ENCODE data around the gene CEP112. TPM values are rescaled to one million over a fixed set of nuclear protein-coding genes. Genes with fewer than 3 reads are reported as not detected.

Gene CEP112
- total and polyA plus RNA-seq, 10 of the 15 experiments (the other 5 are each of a cell fraction or from before 2014, with no cell fraction given): 0.11 to 3.8 (median 0.32) TPM; not detected in 1

GRCh38 chr17:65953316-65954147 is 238.4 kb downstream of the CEP112 start (continued):
- no peak for TF ChIP-seq PBX3 (IDR thresholded peaks at IDR 0.05; ENCODE audit: insufficient replicate concordance, low read depth, low read length)
- TF ChIP-seq HDAC2 (IDR thresholded peaks at IDR 0.05): no peak

GRCh38 chr17:65952586-65952985 is 239.3 kb downstream of the CEP112 start:
- RAD21 ChIA-PET (ENCODE audit: unreplicated experiment): no interaction called here
- no peak for FAIRE-seq
- TF ChIP-seq SPI1 (IDR thresholded peaks at IDR 0.05; ENCODE audit: borderline replicate concordance, insufficient read depth, low read depth, low read length) (no peak), NRF1 (conservative IDR thresholded peaks at IDR 0.05; ENCODE audit: low read depth, low read length) (no peak), ZBTB33 (IDR thresholded peaks at IDR 0.05) (no peak), ZBTB11 (CRISPR knock-in tag; IDR thresholded peaks at IDR 0.05) (no peak), GABPA (IDR thresholded peaks at IDR 0.05; ENCODE audit: low read depth) (no peak), ZNF622 (IDR thresholded peaks at IDR 0.05) (no peak), IRF5 (IDR thresholded peaks at IDR 0.05; ENCODE audit: borderline replicate concordance) (no peak), WRNIP1 (IDR thresholded peaks at IDR 0.05; ENCODE audit: borderline replicate concordance, low read depth, low read length) (no peak), MEF2B (IDR thresholded peaks at IDR 0.05; ENCODE audit: partially characterized antibody, poor library complexity, severe bottlenecking) (no peak), TARDBP (IDR thresholded peaks at IDR 0.05; ENCODE audit: borderline replicate concordance) (no peak), TBL1XR1 (IDR thresholded peaks at IDR 0.05; ENCODE audit: low read depth, low read length) (no peak), SREBF1 (IDR thresholded peaks at IDR 0.05; ENCODE audit: low read length) (no peak), POLR2AphosphoS5 (IDR thresholded peaks at IDR 0.05; ENCODE audit: low read length) (no peak)

More at GRCh38 chr17:65952586-65952985, 239.3 kb downstream of the CEP112 start:
- no peaks in the 10 kb centered on the region for H3K79me2 ChIP-seq (ENCODE audit: control insufficient read depth, insufficient read depth, low read length)
- no TSS peak for BruUV-seq (replicated peaks)
- no peaks in the 10 kb centered on the region for H3K36me3 ChIP-seq (ENCODE audit: control insufficient read depth in 2 of 2, insufficient read depth in 2 of 2, low read length in 1 of 2)
- in situ Hi-C loops (cut with MboI) (no loop called here), intact Hi-C loops (cut with micrococcal nuclease; ENCODE audit: unreplicated experiment) (no loop called here)
- H3K9ac ChIP-seq (ENCODE audit: control insufficient read depth, insufficient read depth, low read length): no peak overlapping the region
- H3K4me2 ChIP-seq (ENCODE audit: control insufficient read depth, insufficient read depth): no peak overlapping the region
- H4K20me1 ChIP-seq (ENCODE audit: control insufficient read depth, insufficient read depth): no peaks in the 10 kb centered on the region
- DNase-seq (ENCODE audit: low read depth, low spot score) (no peak), ATAC-seq (no peak)
- no peak overlapping the region for H3K4me3 ChIP-seq
- no peak overlapping the region for H2AFZ ChIP-seq (ENCODE audit: control insufficient read depth, low read depth, low read length)
- 0% methylated on average over 1 of the region's 1 CpG for WGBS (ENCODE audit: insufficient coverage, insufficient replicate concordance, low lambda C conversion rate, missing lambda C conversion rate)
- ChIA-PET CTCF (no interaction called here), SMC1A (ENCODE audit: uncharacterized antibody, unreplicated experiment) (interaction anchor here (1.0 kb wide), 1 partner anchor 9 kb away, joined by 3 read pairs; no protein-coding TSS in a partner anchor), POLR2A (no interaction called here)
- no peaks in the 10 kb centered on the region for H3K9me3 ChIP-seq (replicated peaks; ENCODE audit: control insufficient read depth, insufficient read depth, low read length)
- no peaks in the 10 kb centered on the region for H3K4me1 ChIP-seq (ENCODE audit: control insufficient read depth, insufficient read depth, low read length)
- H3K27ac ChIP-seq (ENCODE audit: control insufficient read depth, insufficient read depth): no peak overlapping the region
- no peaks in the 10 kb centered on the region for H3K27me3 ChIP-seq (replicated peaks in 1 of 2; ENCODE audit: control insufficient read depth in 2 of 2, insufficient read depth in 2 of 2, low read length in 1 of 2)

All from GM12878 (cell line).